SK-N-SH treated with all-trans-retinoic acid at 6 μM for 48 hours (cell line): ENCODE measurements around the gene ARHGEF16.

Experiments
- PPARA ChIP-seq: fragments of 250-450 bp; sonication (Bioruptor Pico); IDR thresholded peaks from 2 replicates; pipeline ENCODE4 v1.5.0; 2020; ENCODE audit warnings: mild to moderate bottlenecking, borderline replicate concordance
- ZFP30 ChIP-seq: fragments of 450-650 bp; formaldehyde crosslinking; IDR thresholded peaks from 2 replicates; pipeline ENCODE4 v1.5.0; 2022; ENCODE audit warnings: mild to moderate bottlenecking, moderate library complexity
- ZNF70 ChIP-seq: fragments of 450-650 bp; formaldehyde crosslinking; IDR thresholded peaks from 2 replicates; pipeline ENCODE4 v1.5.0; 2020; ENCODE audit warnings: mild to moderate bottlenecking, moderate library complexity
- TF ChIP-seq, protein P1 (sequence below): fragments of 250-450 bp; sonication (Bioruptor Pico); IDR thresholded peaks from 2 replicates; pipeline ENCODE4 v1.8.0; 2020; ENCODE audit warnings: mild to moderate bottlenecking, moderate library complexity, borderline replicate concordance
- TF ChIP-seq, protein P2 (sequence below): fragments of 250-450 bp; sonication (Bioruptor Pico); IDR thresholded peaks from 2 replicates; pipeline ENCODE4 v1.5.1; 2020; ENCODE audit warnings: low read depth, mild to moderate bottlenecking, moderate library complexity

DNA sequence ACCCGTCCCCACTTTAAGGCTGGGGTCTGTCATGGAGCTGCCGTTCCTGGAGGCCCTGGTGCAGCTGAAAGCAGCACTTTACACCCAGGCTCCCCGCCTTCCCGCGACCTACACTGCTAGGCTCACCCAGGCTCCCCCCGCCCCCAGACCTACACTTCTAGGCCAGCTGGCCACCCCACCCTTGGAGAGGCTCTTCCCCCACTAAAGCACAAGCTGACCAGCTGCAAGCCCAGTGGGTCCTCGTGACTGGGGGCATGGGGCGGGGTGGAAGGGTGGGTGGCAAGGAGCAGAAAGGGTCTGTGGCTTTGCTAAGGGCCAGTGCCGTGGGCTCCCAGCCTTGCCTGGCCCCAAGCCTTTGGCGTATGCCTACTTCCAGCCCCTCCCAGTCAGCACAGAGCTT is 9.7 kb upstream of the ARHGEF16 start:
- TF ChIP-seq, protein P1, sequence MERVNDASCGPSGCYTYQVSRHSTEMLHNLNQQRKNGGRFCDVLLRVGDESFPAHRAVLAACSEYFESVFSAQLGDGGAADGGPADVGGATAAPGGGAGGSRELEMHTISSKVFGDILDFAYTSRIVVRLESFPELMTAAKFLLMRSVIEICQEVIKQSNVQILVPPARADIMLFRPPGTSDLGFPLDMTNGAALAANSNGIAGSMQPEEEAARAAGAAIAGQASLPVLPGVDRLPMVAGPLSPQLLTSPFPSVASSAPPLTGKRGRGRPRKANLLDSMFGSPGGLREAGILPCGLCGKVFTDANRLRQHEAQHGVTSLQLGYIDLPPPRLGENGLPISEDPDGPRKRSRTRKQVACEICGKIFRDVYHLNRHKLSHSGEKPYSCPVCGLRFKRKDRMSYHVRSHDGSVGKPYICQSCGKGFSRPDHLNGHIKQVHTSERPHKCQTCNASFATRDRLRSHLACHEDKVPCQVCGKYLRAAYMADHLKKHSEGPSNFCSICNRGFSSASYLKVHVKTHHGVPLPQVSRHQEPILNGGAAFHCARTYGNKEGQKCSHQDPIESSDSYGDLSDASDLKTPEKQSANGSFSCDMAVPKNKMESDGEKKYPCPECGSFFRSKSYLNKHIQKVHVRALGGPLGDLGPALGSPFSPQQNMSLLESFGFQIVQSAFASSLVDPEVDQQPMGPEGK, result no peak
- TF ChIP-seq, protein P2, sequence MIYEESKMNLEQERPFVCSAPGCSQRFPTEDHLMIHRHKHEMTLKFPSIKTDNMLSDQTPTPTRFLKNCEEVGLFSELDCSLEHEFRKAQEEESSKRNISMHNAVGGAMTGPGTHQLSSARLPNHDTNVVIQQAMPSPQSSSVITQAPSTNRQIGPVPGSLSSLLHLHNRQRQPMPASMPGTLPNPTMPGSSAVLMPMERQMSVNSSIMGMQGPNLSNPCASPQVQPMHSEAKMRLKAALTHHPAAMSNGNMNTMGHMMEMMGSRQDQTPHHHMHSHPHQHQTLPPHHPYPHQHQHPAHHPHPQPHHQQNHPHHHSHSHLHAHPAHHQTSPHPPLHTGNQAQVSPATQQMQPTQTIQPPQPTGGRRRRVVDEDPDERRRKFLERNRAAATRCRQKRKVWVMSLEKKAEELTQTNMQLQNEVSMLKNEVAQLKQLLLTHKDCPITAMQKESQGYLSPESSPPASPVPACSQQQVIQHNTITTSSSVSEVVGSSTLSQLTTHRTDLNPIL (CRISPR knock-in tag), result no peak
- TF ChIP-seq ZFP30 (CRISPR knock-in tag) (no peak), ZNF70 (CRISPR knock-in tag) (no peak), PPARA (CRISPR knock-in tag) (no peak)
